ENCODE results near the gene CYB5B. TPM values are rescaled to one million over a fixed set of nuclear protein-coding genes. Genes with fewer than 3 reads are reported as not detected.
"Not testable (repeated sequence)": the region's sequence is repeated elsewhere in the genome, so short reads cannot be mapped to it uniquely, and the experiment has no call there.

The CYB5B gene
- total and polyA plus RNA-seq, 4 donors = 61.8 to 105 (median 97.6) TPM

GRCh38 chr16:69440250-69440649 lies 15.8 kb downstream of the CYB5B start:
- no peak for DNase-seq (ENCODE audit: low read depth in 4 of 6, low spot score in 6 of 6)
- H3K9me3 ChIP-seq (ENCODE audit: control insufficient read depth, insufficient read depth, low read length) = no peaks in the 10 kb centered on the region
- no peaks in the 10 kb centered on the region for H3K27me3 ChIP-seq (ENCODE audit: control insufficient read depth, insufficient read depth, low read length)
- H3K27ac ChIP-seq (ENCODE audit: low read depth, low read length) = no peak overlapping the region
- H3K4me3 ChIP-seq (ENCODE audit: low read depth, low read length) = no peak overlapping the region
- peaks cover 3% of the 10 kb centered on the region for H3K4me1 ChIP-seq (ENCODE audit: control insufficient read depth, insufficient read depth, low read length)
- no CpG with 5 or more reads among the region's 1 CpG for WGBS (ENCODE audit: insufficient coverage)
- H3K36me3 ChIP-seq (ENCODE audit: control insufficient read depth, insufficient read depth, low read length) = peaks cover 12% of the 10 kb centered on the region

- not testable (repeated sequence) for H3K4me1 ChIP-seq (ENCODE audit: control insufficient read depth, insufficient read depth, low read length); DNase-seq (ENCODE audit: low read depth in 4 of 6, low spot score in 6 of 6); H3K27ac ChIP-seq (ENCODE audit: low read depth, low read length)
These were observed 16.6 kb downstream of the CYB5B start for GRCh38 chr16:69441030-69441429.

GRCh38 chr16:69443927-69444631 lies 19.7 kb downstream of the CYB5B start:
- WGBS (ENCODE audit: insufficient coverage) = 81% methylated on average over 9 of the region's 12 CpGs
- Histone ChIP-seq H3K4me1 (ENCODE audit: control insufficient read depth, insufficient read depth, low read length) (peaks cover 3% of the 10 kb centered on the region), H3K4me3 (ENCODE audit: low read depth, low read length) (no peak overlapping the region), H3K27ac (ENCODE audit: low read depth, low read length) (peak overlapping the region; percentile 87), H3K36me3 (ENCODE audit: control insufficient read depth, insufficient read depth, low read length) (peaks cover 13% of the 10 kb centered on the region), H3K9me3 (ENCODE audit: control insufficient read depth, insufficient read depth, low read length) (no peaks in the 10 kb centered on the region), H3K27me3 (ENCODE audit: control insufficient read depth, insufficient read depth, low read length) (no peaks in the 10 kb centered on the region)
- DNase-seq (ENCODE audit: low read depth in 4 of 6, low spot score in 6 of 6) = no peak

More at GRCh38 chr16:69441030-69441429, 16.6 kb downstream of the CYB5B start:
- H3K27me3 ChIP-seq (ENCODE audit: control insufficient read depth, insufficient read depth, low read length); H3K9me3 ChIP-seq (ENCODE audit: control insufficient read depth, insufficient read depth, low read length); H3K36me3 ChIP-seq (ENCODE audit: control insufficient read depth, insufficient read depth, low read length); H3K4me3 ChIP-seq (ENCODE audit: low read depth, low read length): not testable (repeated sequence)
- WGBS (ENCODE audit: insufficient coverage) = 97% methylated on average over 6 of the region's 7 CpGs

- no peaks in the 10 kb centered on the region for H3K9me3 ChIP-seq (ENCODE audit: control insufficient read depth, insufficient read depth, low read length)
- peak overlapping the region; percentile 87 for H3K27ac ChIP-seq (ENCODE audit: low read depth, low read length)
- no peak for DNase-seq (ENCODE audit: low read depth in 4 of 6, low spot score in 6 of 6)
- no peaks in the 10 kb centered on the region for H3K27me3 ChIP-seq (ENCODE audit: control insufficient read depth, insufficient read depth, low read length)
- peaks cover 11% of the 10 kb centered on the region for H3K36me3 ChIP-seq (ENCODE audit: control insufficient read depth, insufficient read depth, low read length)
- H3K4me1 ChIP-seq (ENCODE audit: control insufficient read depth, insufficient read depth, low read length) = peaks cover 3% of the 10 kb centered on the region
- no peak overlapping the region for H3K4me3 ChIP-seq (ENCODE audit: low read depth, low read length)
- WGBS (ENCODE audit: insufficient coverage) = no CpG with 5 or more reads among the region's 2 CpGs
These were observed 20.6 kb downstream of the CYB5B start for GRCh38 chr16:69444873-69445517.

GRCh38 chr16:69448470-69449193 lies 24.2 kb downstream of the CYB5B start:
- H3K4me1 ChIP-seq (ENCODE audit: control insufficient read depth, insufficient read depth, low read length) = peaks cover 3% of the 10 kb centered on the region
- peak overlapping the region; percentile 47 for H3K27ac ChIP-seq (ENCODE audit: low read depth, low read length)
- WGBS (ENCODE audit: insufficient coverage) = 14% methylated on average over 1 of the region's 3 CpGs
- H3K9me3 ChIP-seq (ENCODE audit: control insufficient read depth, insufficient read depth, low read length) = no peaks in the 10 kb centered on the region
- DNase-seq (ENCODE audit: low read depth in 4 of 6, low spot score in 6 of 6) = peak in 3 of 6 donors; percentile 6 to 74 (median 67)
- H3K27me3 ChIP-seq (ENCODE audit: control insufficient read depth, insufficient read depth, low read length) = no peaks in the 10 kb centered on the region
- H3K4me3 ChIP-seq (ENCODE audit: low read depth, low read length) = peak overlapping the region; percentile 5
- H3K36me3 ChIP-seq (ENCODE audit: control insufficient read depth, insufficient read depth, low read length) = peaks cover 19% of the 10 kb centered on the region

GRCh38 chr16:69451166-69451565 lies 26.7 kb downstream of the CYB5B start:
- DNase-seq (ENCODE audit: low read depth in 4 of 6, low spot score in 6 of 6) = no peak

GRCh38 chr16:69453936-69454335 lies 29.5 kb downstream of the CYB5B start:
- H3K27me3 ChIP-seq (ENCODE audit: control insufficient read depth, insufficient read depth, low read length) = no peaks in the 10 kb centered on the region
- no peaks in the 10 kb centered on the region for H3K9me3 ChIP-seq (ENCODE audit: control insufficient read depth, insufficient read depth, low read length)
- H3K27ac ChIP-seq (ENCODE audit: low read depth, low read length) = no peak overlapping the region
- no peak for DNase-seq (ENCODE audit: low read depth in 4 of 6, low spot score in 6 of 6)
- WGBS (ENCODE audit: insufficient coverage) = no CpG with 5 or more reads among the region's 1 CpG
- peaks cover 15% of the 10 kb centered on the region for H3K36me3 ChIP-seq (ENCODE audit: control insufficient read depth, insufficient read depth, low read length)
- no peaks in the 10 kb centered on the region for H3K4me1 ChIP-seq (ENCODE audit: control insufficient read depth, insufficient read depth, low read length)
- H3K4me3 ChIP-seq (ENCODE audit: low read depth, low read length) = no peak overlapping the region

More at GRCh38 chr16:69451166-69451565, 26.7 kb downstream of the CYB5B start:
- WGBS (ENCODE audit: insufficient coverage) = 90% methylated on average over 2 of the region's 4 CpGs
- H3K27ac ChIP-seq (ENCODE audit: low read depth, low read length) = no peak overlapping the region
- peaks cover 19% of the 10 kb centered on the region for H3K36me3 ChIP-seq (ENCODE audit: control insufficient read depth, insufficient read depth, low read length)
- H3K4me3 ChIP-seq (ENCODE audit: low read depth, low read length) = no peak overlapping the region
- H3K27me3 ChIP-seq (ENCODE audit: control insufficient read depth, insufficient read depth, low read length) = no peaks in the 10 kb centered on the region
- no peaks in the 10 kb centered on the region for H3K4me1 ChIP-seq (ENCODE audit: control insufficient read depth, insufficient read depth, low read length)
- H3K9me3 ChIP-seq (ENCODE audit: control insufficient read depth, insufficient read depth, low read length) = no peaks in the 10 kb centered on the region

- no peaks in the 10 kb centered on the region for H3K4me1 ChIP-seq (ENCODE audit: control insufficient read depth, insufficient read depth, low read length)
- H3K27me3 ChIP-seq (ENCODE audit: control insufficient read depth, insufficient read depth, low read length) = no peaks in the 10 kb centered on the region
- H3K4me3 ChIP-seq (ENCODE audit: low read depth, low read length) = no peak overlapping the region
- no peak for DNase-seq (ENCODE audit: low read depth in 4 of 6, low spot score in 6 of 6)
- no peak overlapping the region for H3K27ac ChIP-seq (ENCODE audit: low read depth, low read length)
- H3K9me3 ChIP-seq (ENCODE audit: control insufficient read depth, insufficient read depth, low read length) = no peaks in the 10 kb centered on the region
- peaks cover 14% of the 10 kb centered on the region for H3K36me3 ChIP-seq (ENCODE audit: control insufficient read depth, insufficient read depth, low read length)
These were observed 39.5 kb downstream of the CYB5B start for GRCh38 chr16:69463876-69464275.

- H3K4me1 ChIP-seq (ENCODE audit: control insufficient read depth, insufficient read depth, low read length) = no peaks in the 10 kb centered on the region
- H3K27me3 ChIP-seq (ENCODE audit: control insufficient read depth, insufficient read depth, low read length) = no peaks in the 10 kb centered on the region
- no peaks in the 10 kb centered on the region for H3K9me3 ChIP-seq (ENCODE audit: control insufficient read depth, insufficient read depth, low read length)
- no peak overlapping the region for H3K27ac ChIP-seq (ENCODE audit: low read depth, low read length)
- peaks cover 10% of the 10 kb centered on the region for H3K36me3 ChIP-seq (ENCODE audit: control insufficient read depth, insufficient read depth, low read length)
- 84% methylated on average over 3 of the region's 6 CpGs for WGBS (ENCODE audit: insufficient coverage)
- no peak for DNase-seq (ENCODE audit: low read depth in 4 of 6, low spot score in 6 of 6)
- H3K4me3 ChIP-seq (ENCODE audit: low read depth, low read length) = no peak overlapping the region
These were observed 40.8 kb downstream of the CYB5B start for GRCh38 chr16:69465083-69465721.
